Parathyroid adenoma (tissue), 2 donors: ENCODE data around the gene TSEN15.

Experiments used
- H2AFZ ChIP-seq: fragments of 300-600 bp; sonication (generic); one replicate; pipeline ENCODE4 v1.7.0; 2017; ENCODE audit warnings: antibody characterized with exemption, mild to moderate bottlenecking
- H3K27ac ChIP-seq: fragments of 300-600 bp; sonication (generic); one replicate; pipeline ENCODE4 v1.7.0; 2017
- H3K27me3 ChIP-seq: fragments of 300-600 bp; sonication (generic); one replicate; pipeline ENCODE4 v1.7.0; 2017; ENCODE audit warnings: low read length; ENCODE audit not compliant: control insufficient read depth, insufficient read depth
- H3K36me3 ChIP-seq: fragments of 300-600 bp; sonication (generic); one replicate; pipeline ENCODE4 v1.7.0; 2017; ENCODE audit warnings: low read length; ENCODE audit not compliant: control insufficient read depth, insufficient read depth
- H3K4me1 ChIP-seq: fragments of 300-600 bp; sonication (generic); one replicate; pipeline ENCODE4 v1.7.0; 2017; ENCODE audit warnings: control low read depth
- H3K4me2 ChIP-seq: fragments of 300-600 bp; sonication (generic); one replicate; pipeline ENCODE4 v1.7.0; 2017; ENCODE audit warnings: low read length
- H3K4me3 ChIP-seq: fragments of 300-600 bp; sonication (generic); one replicate; pipeline ENCODE4 v1.7.0; 2017; ENCODE audit warnings: low read depth, low read length
- H3K79me2 ChIP-seq: fragments of 300-600 bp; sonication (generic); one replicate; pipeline ENCODE4 v1.7.0; 2017; ENCODE audit warnings: control low read depth
- H3K9ac ChIP-seq: fragments of 300-600 bp; sonication (generic); one replicate; pipeline ENCODE4 v1.7.0; 2017; ENCODE audit warnings: mild to moderate bottlenecking
- H3K9me3 ChIP-seq: fragments of 300-600 bp; sonication (generic); one replicate; pipeline ENCODE4 v1.7.0; 2017; ENCODE audit warnings: low read length; ENCODE audit not compliant: control insufficient read depth
- CTCF ChIP-seq: fragments of 300-600 bp; sonication (generic); IDR thresholded peaks from one replicate; pipeline ENCODE4 v1.7.0; 2017; ENCODE audit warnings: antibody characterized with exemption, mild to moderate bottlenecking
- donor health status: primary hyperparathyroidism.

Gene TSEN15

GRCh38 chr1:184061396-184062003, 10.0 kb downstream of the TSEN15 start:
- Histone ChIP-seq H3K9ac (no peak overlapping the region), H3K4me3 (no peak overlapping the region), H3K79me2 (no peaks in the 10 kb centered on the region), H3K4me1 (no peaks in the 10 kb centered on the region), H3K27me3 (no peaks in the 10 kb centered on the region), H2AFZ (no peak overlapping the region), H3K36me3 (no peaks in the 10 kb centered on the region), H3K9me3 (no peaks in the 10 kb centered on the region), H3K27ac (no peak overlapping the region), H3K4me2 (no peak overlapping the region)
- TF ChIP-seq CTCF: no peak

- H3K9ac ChIP-seq: no peak overlapping the region
- no peak overlapping the region for H3K4me3 ChIP-seq
- H3K36me3 ChIP-seq: no peaks in the 10 kb centered on the region
- H3K4me1 ChIP-seq: no peaks in the 10 kb centered on the region
- H3K9me3 ChIP-seq: no peaks in the 10 kb centered on the region
- H3K27ac ChIP-seq: no peak overlapping the region
- no peak overlapping the region for H3K4me2 ChIP-seq
- no peak for TF ChIP-seq CTCF
- H2AFZ ChIP-seq: no peak overlapping the region
- no peaks in the 10 kb centered on the region for H3K79me2 ChIP-seq
- H3K27me3 ChIP-seq: no peaks in the 10 kb centered on the region
Observed at GRCh38 chr1:184062640-184063286, 11.2 kb downstream of the TSEN15 start.

- H3K9me3 ChIP-seq: no peaks in the 10 kb centered on the region
- H3K4me2 ChIP-seq: no peak overlapping the region
- no peak overlapping the region for H2AFZ ChIP-seq
- no peak overlapping the region for H3K27ac ChIP-seq
- H3K4me1 ChIP-seq: no peaks in the 10 kb centered on the region
- no peak overlapping the region for H3K4me3 ChIP-seq
- H3K9ac ChIP-seq: no peak overlapping the region
- H3K36me3 ChIP-seq: no peaks in the 10 kb centered on the region
- no peaks in the 10 kb centered on the region for H3K79me2 ChIP-seq
- TF ChIP-seq CTCF: no peak
- no peaks in the 10 kb centered on the region for H3K27me3 ChIP-seq
Observed at GRCh38 chr1:184065559-184065958, 14.0 kb downstream of the TSEN15 start.

GRCh38 chr1:184068354-184068753, 16.8 kb downstream of the TSEN15 start:
- no peaks in the 10 kb centered on the region for H3K27me3 ChIP-seq

More at GRCh38 chr1:184068354-184068753, 16.8 kb downstream of the TSEN15 start:
- Histone ChIP-seq H3K4me1 (no peaks in the 10 kb centered on the region), H3K27ac (no peak overlapping the region), H3K79me2 (no peaks in the 10 kb centered on the region), H3K9ac (no peak overlapping the region), H3K36me3 (no peaks in the 10 kb centered on the region), H3K9me3 (no peaks in the 10 kb centered on the region), H3K4me2 (no peak overlapping the region), H2AFZ (no peak overlapping the region), H3K4me3 (no peak overlapping the region)
- no peak for TF ChIP-seq CTCF
